ENCODE measurements around the gene GAS7.

The GAS7 gene

DNA sequence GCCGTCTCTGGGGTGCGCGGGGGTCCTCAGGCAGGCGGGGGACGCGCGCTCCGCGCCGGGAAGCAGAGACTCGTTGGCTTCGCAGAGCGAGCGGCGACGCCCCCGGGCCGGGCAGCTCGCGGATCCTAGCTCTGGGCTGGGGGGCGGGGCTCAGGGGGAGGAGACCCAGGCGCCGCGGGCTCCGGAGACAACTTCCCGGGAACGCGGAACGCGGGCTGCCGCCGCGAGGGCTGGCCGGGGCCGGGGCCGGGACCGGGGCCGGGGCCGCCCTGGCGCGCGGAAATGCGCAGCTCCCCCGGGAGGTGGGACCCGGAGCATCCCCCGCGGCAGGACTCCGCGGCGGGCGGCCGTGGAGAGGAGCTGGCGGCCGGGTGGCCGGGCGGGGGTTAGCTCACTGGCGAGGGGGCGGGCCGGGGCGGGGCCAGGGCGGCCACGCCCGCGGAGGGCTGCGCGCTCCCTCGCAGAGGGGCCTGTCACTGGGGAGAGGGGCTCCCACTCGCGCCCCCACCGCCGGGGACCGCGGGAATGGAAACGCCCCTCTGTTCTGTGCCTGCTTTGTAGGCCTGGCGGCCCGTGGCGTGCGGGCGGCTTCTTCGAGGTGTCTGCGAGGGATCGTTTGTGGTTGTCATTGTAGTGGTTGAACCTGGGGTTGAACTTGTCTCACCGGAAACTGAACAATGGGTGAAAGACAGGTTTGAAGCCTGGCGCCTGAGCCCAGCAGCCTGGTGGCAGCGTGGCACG lies at the start of gene GAS7:
GAS7 (minus strand) TSS at position 98 of the 741 bp plus-strand sequence.
- H3K4me3 ChIP-seq (ENCODE audit: low read length), result peak within 1 kb of the TSS; percentile 70
- TF ChIP-seq, protein P1, sequence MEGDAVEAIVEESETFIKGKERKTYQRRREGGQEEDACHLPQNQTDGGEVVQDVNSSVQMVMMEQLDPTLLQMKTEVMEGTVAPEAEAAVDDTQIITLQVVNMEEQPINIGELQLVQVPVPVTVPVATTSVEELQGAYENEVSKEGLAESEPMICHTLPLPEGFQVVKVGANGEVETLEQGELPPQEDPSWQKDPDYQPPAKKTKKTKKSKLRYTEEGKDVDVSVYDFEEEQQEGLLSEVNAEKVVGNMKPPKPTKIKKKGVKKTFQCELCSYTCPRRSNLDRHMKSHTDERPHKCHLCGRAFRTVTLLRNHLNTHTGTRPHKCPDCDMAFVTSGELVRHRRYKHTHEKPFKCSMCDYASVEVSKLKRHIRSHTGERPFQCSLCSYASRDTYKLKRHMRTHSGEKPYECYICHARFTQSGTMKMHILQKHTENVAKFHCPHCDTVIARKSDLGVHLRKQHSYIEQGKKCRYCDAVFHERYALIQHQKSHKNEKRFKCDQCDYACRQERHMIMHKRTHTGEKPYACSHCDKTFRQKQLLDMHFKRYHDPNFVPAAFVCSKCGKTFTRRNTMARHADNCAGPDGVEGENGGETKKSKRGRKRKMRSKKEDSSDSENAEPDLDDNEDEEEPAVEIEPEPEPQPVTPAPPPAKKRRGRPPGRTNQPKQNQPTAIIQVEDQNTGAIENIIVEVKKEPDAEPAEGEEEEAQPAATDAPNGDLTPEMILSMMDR (conservative IDR thresholded peaks at IDR 0.05; ENCODE audit: low read length), result no peak
- DNase-seq (ENCODE audit: low read depth), result no peak

DNA sequence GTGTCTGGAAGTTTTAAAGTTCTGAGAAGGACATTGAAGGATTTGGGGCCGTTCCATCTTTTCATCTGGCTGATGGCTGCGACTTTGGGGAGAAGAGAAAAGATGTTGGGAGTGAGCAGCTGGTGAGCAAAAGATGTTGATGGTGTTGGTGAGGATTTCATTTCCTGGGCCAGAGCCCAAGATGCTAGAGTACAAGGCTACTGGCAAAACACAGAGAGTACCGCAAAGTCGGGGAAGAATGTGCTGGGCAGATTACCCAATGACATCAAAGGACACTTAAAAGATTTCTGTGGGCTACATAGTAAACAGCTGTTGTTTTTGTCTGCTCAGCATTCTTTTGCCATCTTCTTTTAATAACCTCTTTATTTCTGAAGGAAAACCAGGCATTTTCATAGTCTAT lies 49.4 kb upstream of the GAS7 start:
- TF ChIP-seq, protein P1 (conservative IDR thresholded peaks at IDR 0.05; ENCODE audit: low read length), result no peak
- no peak overlapping the region for H3K4me3 ChIP-seq (ENCODE audit: low read length)
- DNase-seq (ENCODE audit: low read depth), result peak; percentile 95

DNA sequence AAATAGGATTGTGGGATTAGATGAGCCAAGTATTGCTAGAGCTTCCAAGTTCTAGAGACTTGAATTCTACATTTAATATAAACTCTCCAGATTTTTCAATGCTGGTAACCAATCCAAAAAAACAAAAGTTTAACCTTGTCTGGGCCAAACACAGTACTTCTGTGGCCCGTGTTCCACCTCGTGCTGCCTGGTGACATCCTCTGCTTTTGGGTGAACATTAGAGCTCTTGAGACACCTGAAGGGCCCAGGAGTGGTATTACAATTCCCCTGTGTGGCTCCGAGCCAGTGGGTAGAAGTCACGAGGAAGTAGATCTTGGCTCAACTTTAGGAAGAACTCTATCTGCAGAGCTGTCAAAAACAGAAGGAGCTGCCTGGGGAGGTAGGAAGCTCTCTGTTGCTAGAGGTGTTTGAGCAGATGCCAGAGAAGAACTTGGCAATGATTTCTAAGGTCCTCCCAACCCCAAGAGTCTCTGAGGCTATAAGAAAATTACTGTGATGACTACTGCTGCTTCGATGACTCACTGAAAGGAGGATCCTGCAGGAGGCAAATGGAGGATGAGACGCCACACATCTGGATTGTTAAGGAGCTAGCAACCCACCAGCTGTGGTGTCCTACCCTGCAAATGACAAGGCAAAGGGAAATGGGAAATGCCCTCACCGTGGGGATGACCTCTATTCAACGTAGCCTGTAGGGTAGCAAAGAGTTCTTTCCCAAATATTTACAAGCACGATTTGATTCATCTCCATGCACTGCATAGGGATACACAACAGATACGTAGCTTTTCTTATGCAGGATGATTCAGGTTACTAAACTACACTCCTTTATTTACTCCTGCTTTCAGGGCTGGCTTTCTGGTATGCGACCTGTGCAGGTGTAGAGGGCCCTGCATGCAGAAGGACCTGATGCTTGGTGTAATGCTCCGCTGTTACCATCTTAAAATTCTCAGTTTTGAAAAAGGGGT lies 45.8 kb upstream of the GAS7 start:
- TF ChIP-seq, protein P1 (conservative IDR thresholded peaks at IDR 0.05; ENCODE audit: low read length), result no peak
- DNase-seq (ENCODE audit: low read depth), result peak; percentile 72
- H3K4me3 ChIP-seq (ENCODE audit: low read length), result no peak overlapping the region

DNA sequence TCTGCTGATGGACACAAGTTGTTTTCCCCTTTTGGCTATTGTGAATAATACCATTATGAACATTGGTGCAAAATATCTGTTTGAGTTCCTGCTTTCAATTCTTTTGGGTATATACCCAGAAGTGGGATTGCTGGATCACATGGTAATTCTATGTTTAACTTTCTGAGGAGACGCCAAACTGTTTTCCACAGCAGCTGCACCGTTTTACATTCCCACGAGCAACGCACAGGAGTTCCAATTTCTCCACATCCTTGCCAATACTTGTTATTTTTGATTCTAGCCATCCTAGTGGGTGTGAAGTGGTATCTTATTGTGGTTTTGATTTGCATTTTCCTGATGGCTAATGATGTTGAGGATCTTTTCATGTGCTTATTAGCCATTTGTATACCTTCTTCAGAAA lies 43.4 kb upstream of the GAS7 start:
- TF ChIP-seq, protein P1 (conservative IDR thresholded peaks at IDR 0.05; ENCODE audit: low read length), result no peak
- no peak overlapping the region for H3K4me3 ChIP-seq (ENCODE audit: low read length)

DNA sequence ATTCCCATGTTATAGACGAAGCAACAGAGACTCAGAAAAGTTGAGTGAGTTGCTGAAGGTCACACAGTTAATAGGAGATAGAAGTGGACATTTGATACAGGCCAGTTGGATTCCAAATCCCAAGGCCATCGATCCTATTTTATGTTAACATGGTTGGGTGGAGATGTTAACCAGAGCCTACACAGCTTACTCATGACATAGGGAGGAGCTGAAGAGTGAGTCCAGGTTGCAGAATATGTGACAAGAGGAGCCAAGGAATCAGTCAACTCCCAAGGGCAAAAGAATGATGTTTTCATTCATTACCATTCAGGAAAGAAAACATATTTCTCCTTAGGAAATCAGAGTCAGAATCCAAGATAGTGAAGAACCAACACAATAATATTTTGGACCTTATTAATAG lies 40.3 kb upstream of the GAS7 start:
- TF ChIP-seq, protein P1 (conservative IDR thresholded peaks at IDR 0.05; ENCODE audit: low read length), result no peak
- no peak for DNase-seq (ENCODE audit: low read depth)
- H3K4me3 ChIP-seq (ENCODE audit: low read length), result no peak overlapping the region

More for the DNA sequence above, 43.4 kb upstream of the GAS7 start:
- DNase-seq (ENCODE audit: low read depth), result no peak

DNA sequence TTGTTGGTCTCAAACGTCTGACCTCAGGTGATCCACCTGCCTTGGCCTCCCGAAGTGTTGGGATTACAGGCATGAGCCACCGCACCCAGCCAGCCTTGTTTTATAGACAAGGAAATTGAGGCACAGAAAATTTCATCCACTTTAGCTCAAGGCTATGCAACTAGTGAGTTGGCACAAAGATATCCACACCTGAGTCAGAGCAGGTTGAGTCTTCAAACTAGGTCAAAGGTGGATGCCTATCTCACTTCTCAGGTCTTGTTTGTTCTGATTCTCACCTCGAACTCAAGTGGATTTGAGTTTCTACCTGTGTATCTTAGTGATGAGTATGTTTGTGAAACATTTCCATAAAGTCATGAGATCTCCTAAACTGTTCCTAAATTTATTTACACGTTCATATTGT lies 35.6 kb upstream of the GAS7 start:
- no peak for DNase-seq (ENCODE audit: low read depth)
- TF ChIP-seq, protein P1 (conservative IDR thresholded peaks at IDR 0.05; ENCODE audit: low read length), result no peak
- H3K4me3 ChIP-seq (ENCODE audit: low read length), result no peak overlapping the region

Measured in AG10803 (cell line).